CD4-positive, alpha-beta memory T cell (primary cell): Measurements from ENCODE around the gene CRYL1. TPM values are rescaled to one million over a fixed set of nuclear protein-coding genes. Genes with fewer than 3 reads are reported as not detected.
"Not testable (repeated sequence)": the region's sequence is repeated elsewhere in the genome, so short reads cannot be mapped to it uniquely, and the experiment has no call there.

Experiments
- CTCF ChIA-PET: fragments of 350-600 bp; sonication (Branson Sonifier 250); formaldehyde crosslinking; loops from one replicate; lab custom pipeline; 2021; ENCODE audit warnings: inconsistent platforms; ENCODE audit not compliant: partially characterized antibody; lab: Charles Lee
- POLR2A ChIA-PET: fragments of 350-600 bp; sonication (Branson Sonifier 250); formaldehyde crosslinking; loops from one replicate; lab custom pipeline; 2021; ENCODE audit not compliant: partially characterized antibody; lab: Charles Lee
- DNase-seq, 5 donors: peaks; one replicate each; pipeline versions ENCODE4 v3.0.0 to v3.0.0-alpha.2; 2020 to 2022; ENCODE audit warnings: mixed read lengths in 1 of 5
- H3K27ac ChIP-seq: one replicate; pipeline ENCODE4 v1.7.0; 2013; ENCODE audit warnings: low read depth, low read length
- H3K27me3 ChIP-seq: 2 replicates; pipeline ENCODE4 v1.7.0; 2013; ENCODE audit warnings: mild to moderate bottlenecking, low read length, moderate library complexity; ENCODE audit not compliant: insufficient read depth
- H3K36me3 ChIP-seq: 2 replicates; pipeline ENCODE4 v1.7.0; 2013; ENCODE audit warnings: mild to moderate bottlenecking, low read length, moderate library complexity; ENCODE audit not compliant: insufficient read depth
- H3K4me1 ChIP-seq: 2 replicates; pipeline ENCODE4 v1.7.0; 2013; ENCODE audit warnings: mild to moderate bottlenecking, low read length, moderate library complexity; ENCODE audit not compliant: insufficient read depth
- H3K4me3 ChIP-seq, 2 donors: one replicate each; pipeline ENCODE4 v1.7.0; 2013; ENCODE audit warnings: low read length in 2 of 2, mild to moderate bottlenecking in 1 of 2
- H3K9me3 ChIP-seq, 2 donors: one replicate each; pipeline ENCODE4 v1.7.0; 2013; ENCODE audit warnings: low read length in 2 of 2, control low read depth in 1 of 2; ENCODE audit not compliant: control insufficient read depth in 1 of 2
- H3K27ac Mint-ChIP-seq, 7 donors: one replicate each; pipeline ENCODE4 v1.8.0; 2020 to 2021; ENCODE audit warnings: mixed read lengths in 7 of 7, mild to moderate bottlenecking in 6 of 7, inconsistent platforms in 3 of 7, moderate library complexity in 3 of 7
- H3K27me3 Mint-ChIP-seq, 2 donors: one replicate each; pipeline ENCODE4 v1.8.0; 2020 to 2021; ENCODE audit warnings: mixed read lengths in 2 of 2
- H3K36me3 Mint-ChIP-seq, 2 donors: one replicate each; pipeline ENCODE4 v1.8.0; 2020 to 2021; ENCODE audit warnings: mixed read lengths in 2 of 2, inconsistent platforms in 1 of 2, mild to moderate bottlenecking in 1 of 2
- H3K4me1 Mint-ChIP-seq, 4 donors: one replicate each; pipeline ENCODE4 v1.8.0; 2020 to 2021; ENCODE audit warnings: mixed read lengths in 4 of 4, mild to moderate bottlenecking in 1 of 4
- H3K4me3 Mint-ChIP-seq, 8 donors: one replicate each; pipeline ENCODE4 v1.8.0; 2020 to 2021; ENCODE audit warnings: mixed read lengths in 8 of 8, mild to moderate bottlenecking in 7 of 8, moderate library complexity in 6 of 8, inconsistent platforms in 3 of 8
- H3K9me3 Mint-ChIP-seq, 8 donors: one replicate each; pipeline ENCODE4 v1.8.0; 2020 to 2021; ENCODE audit warnings: mixed read lengths in 8 of 8, mild to moderate bottlenecking in 5 of 8, inconsistent platforms in 3 of 8, moderate library complexity in 1 of 8
- intact Hi-C: fragments of 100-400 bp; cut with micrococcal nuclease; formaldehyde crosslinking; loops from one replicate; pipeline ENCODE4 v1.15.1; 2023
- polyA plus RNA-seq, 2 donors: library from polyadenylated mRNA; unstranded; fragments of 300-500 nt; fragmentation: Illumina TruSeq; gene quantifications; one replicate each; pipeline ENCODE4 v1.2.3, GENCODE V29; 2021
- total RNA-seq, 2 experiments: library from RNA; stranded (reverse); gene quantifications; one replicate each; pipeline ENCODE4 v1.2.3, GENCODE V29; 2021

Gene CRYL1
- total and polyA plus RNA-seq, 4 experiments from 2014 or later: 18.1 to 59.1 (median 31.1) TPM

GRCh38 chr13:20436505-20436904 is 89.2 kb downstream of the CRYL1 start:
- no peaks in the 10 kb centered on the region for H3K4me1 ChIP-seq
- peak overlapping the region in 2 of 7 donors; percentile 50 for H3K27ac Mint-ChIP-seq
- peaks cover 0 to 5% (median 3%) of the 10 kb centered on the region in 4 donors for H3K4me1 Mint-ChIP-seq
- CTCF ChIA-PET: no interaction called here
- no peak overlapping the region for H3K27ac ChIP-seq
- no peak overlapping the region for H3K4me3 ChIP-seq
- H3K4me3 Mint-ChIP-seq: no peak overlapping the region
- POLR2A ChIA-PET: no interaction called here
- H3K27me3 ChIP-seq: no peaks in the 10 kb centered on the region
- no peaks in the 10 kb centered on the region for H3K27me3 Mint-ChIP-seq
- H3K9me3 ChIP-seq: no peaks in the 10 kb centered on the region
- DNase-seq: no peak
- intact Hi-C loops: no loop called here
- no peaks in the 10 kb centered on the region for H3K9me3 Mint-ChIP-seq
- H3K36me3 Mint-ChIP-seq: peaks cover 21 to 44% of the 10 kb centered on the region in 2 donors
- H3K36me3 ChIP-seq: no peaks in the 10 kb centered on the region

GRCh38 chr13:20435616-20436368 is 89.9 kb downstream of the CRYL1 start:
- H3K4me1 ChIP-seq: no peaks in the 10 kb centered on the region
- intact Hi-C loops: no loop called here
- no peak for DNase-seq
- ChIA-PET CTCF (no interaction called here), POLR2A (no interaction called here)
- Mint-ChIP-seq H3K4me3 (no peak overlapping the region), H3K9me3 (no peaks in the 10 kb centered on the region), H3K36me3 (peaks cover 22 to 51% of the 10 kb centered on the region in 2 donors), H3K27me3 (no peaks in the 10 kb centered on the region), H3K27ac (no peak overlapping the region), H3K4me1 (peaks cover 0 to 5% (median 3%) of the 10 kb centered on the region in 4 donors)
- no peaks in the 10 kb centered on the region for H3K9me3 ChIP-seq
- no peaks in the 10 kb centered on the region for H3K27me3 ChIP-seq
- no peaks in the 10 kb centered on the region for H3K36me3 ChIP-seq
- no peak overlapping the region for H3K4me3 ChIP-seq
- H3K27ac ChIP-seq: no peak overlapping the region

DNA sequence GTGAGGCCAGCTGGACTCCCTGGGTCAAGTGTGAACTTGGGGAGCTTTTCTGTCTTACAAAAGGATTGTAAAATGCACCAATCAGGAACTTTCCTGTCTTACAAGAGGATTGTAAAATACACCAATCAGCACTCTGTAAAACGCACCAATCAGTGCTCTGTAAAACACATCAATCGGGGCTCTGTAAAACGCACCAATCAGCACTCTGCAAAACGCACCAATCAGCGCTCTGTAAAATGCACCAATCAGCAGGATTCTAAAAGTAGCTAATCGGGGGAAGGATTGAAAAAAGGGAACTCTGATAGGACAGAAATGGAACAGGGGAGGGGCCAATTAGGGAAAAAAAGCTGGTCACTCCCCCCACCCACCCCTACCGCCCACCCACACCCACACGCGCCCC is 91.4 kb downstream of the CRYL1 start:
- H3K4me3 ChIP-seq, H3K27ac ChIP-seq, CTCF ChIA-PET, H3K36me3 ChIP-seq, H3K27me3 ChIP-seq, DNase-seq, H3K4me3 Mint-ChIP-seq, H3K9me3 ChIP-seq, H3K4me1 Mint-ChIP-seq, H3K27me3 Mint-ChIP-seq, POLR2A ChIA-PET, intact Hi-C loops, H3K9me3 Mint-ChIP-seq, H3K4me1 ChIP-seq: not testable (repeated sequence)
- H3K36me3 Mint-ChIP-seq: peaks cover 29 to 55% of the 10 kb centered on the region in 2 donors
- peak overlapping the region in 3 of 7 donors; percentile 11 to 60 (median 19) for H3K27ac Mint-ChIP-seq

GRCh38 chr13:20431687-20432384 is 93.8 kb downstream of the CRYL1 start:
- Mint-ChIP-seq H3K27me3 (no peaks in the 10 kb centered on the region), H3K27ac (no peak overlapping the region), H3K4me1 (peaks cover 0 to 7% (median 2%) of the 10 kb centered on the region in 4 donors), H3K4me3 (no peak overlapping the region), H3K9me3 (no peaks in the 10 kb centered on the region), H3K36me3 (peaks cover 33 to 60% of the 10 kb centered on the region in 2 donors)
- Histone ChIP-seq H3K4me3 (no peak overlapping the region), H3K27ac (no peak overlapping the region), H3K36me3 (no peaks in the 10 kb centered on the region), H3K27me3 (no peaks in the 10 kb centered on the region), H3K9me3 (no peaks in the 10 kb centered on the region), H3K4me1 (no peaks in the 10 kb centered on the region)
- intact Hi-C loops: no loop called here
- ChIA-PET CTCF (no interaction called here), POLR2A (no interaction called here)
- DNase-seq: no peak

DNA sequence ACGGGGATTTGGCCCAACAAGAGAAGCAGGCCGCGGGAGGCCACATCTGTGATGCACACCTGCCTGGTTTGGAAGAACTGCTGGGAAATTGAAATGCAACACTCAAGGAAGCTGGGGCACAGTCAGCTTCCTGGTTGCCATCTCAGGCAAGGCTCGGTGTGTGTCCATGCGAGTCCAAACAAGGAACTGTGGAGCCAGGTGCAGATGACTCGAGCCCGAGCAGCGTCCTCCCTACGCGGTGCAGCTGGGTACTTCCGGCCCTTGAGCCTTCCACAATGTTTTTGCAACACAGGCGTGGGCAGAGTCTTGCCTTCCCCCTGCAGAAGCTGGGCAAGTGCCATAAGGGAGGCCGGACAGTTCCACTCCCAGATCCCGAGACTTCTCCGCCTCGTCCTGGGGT is 94.6 kb downstream of the CRYL1 start:
- Histone ChIP-seq H3K27me3 (no peaks in the 10 kb centered on the region), H3K27ac (no peak overlapping the region), H3K4me3 (no peak overlapping the region), H3K4me1 (no peaks in the 10 kb centered on the region), H3K36me3 (no peaks in the 10 kb centered on the region), H3K9me3 (no peaks in the 10 kb centered on the region)
- H3K4me3 Mint-ChIP-seq: no peak overlapping the region
- no peaks in the 10 kb centered on the region for H3K27me3 Mint-ChIP-seq
- H3K36me3 Mint-ChIP-seq: peaks cover 37 to 65% of the 10 kb centered on the region in 2 donors
- no peak overlapping the region for H3K27ac Mint-ChIP-seq
- no peaks in the 10 kb centered on the region for H3K9me3 Mint-ChIP-seq
- no peak for DNase-seq
- intact Hi-C loops: no loop called here
- ChIA-PET POLR2A (no interaction called here), CTCF (no interaction called here)
- peaks cover 0 to 7% (median under 1%) of the 10 kb centered on the region in 4 donors for H3K4me1 Mint-ChIP-seq

GRCh38 chr13:20430296-20430695 is 95.4 kb downstream of the CRYL1 start:
- Mint-ChIP-seq H3K9me3 (no peaks in the 10 kb centered on the region), H3K4me1 (peaks cover 0 to 7% (median 2%) of the 10 kb centered on the region in 4 donors), H3K27ac (no peak overlapping the region), H3K27me3 (no peaks in the 10 kb centered on the region), H3K4me3 (no peak overlapping the region), H3K36me3 (peaks cover 38 to 68% of the 10 kb centered on the region in 2 donors)
- intact Hi-C loops: no loop called here
- CTCF ChIA-PET: no interaction called here
- Histone ChIP-seq H3K27ac (no peak overlapping the region), H3K4me3 (no peak overlapping the region), H3K4me1 (no peaks in the 10 kb centered on the region), H3K36me3 (no peaks in the 10 kb centered on the region), H3K9me3 (no peaks in the 10 kb centered on the region), H3K27me3 (no peaks in the 10 kb centered on the region)
- DNase-seq: no peak
- POLR2A ChIA-PET: no interaction called here

- Mint-ChIP-seq H3K36me3 (peaks cover 40 to 65% of the 10 kb centered on the region in 2 donors), H3K27ac (no peak overlapping the region), H3K4me1 (peaks cover 0 to 7% (median 2%) of the 10 kb centered on the region in 4 donors), H3K27me3 (no peaks in the 10 kb centered on the region), H3K9me3 (no peaks in the 10 kb centered on the region), H3K4me3 (no peak overlapping the region)
- H3K4me3 ChIP-seq: no peak overlapping the region
- DNase-seq: no peak
- no peak overlapping the region for H3K27ac ChIP-seq
- H3K27me3 ChIP-seq: no peaks in the 10 kb centered on the region
- intact Hi-C loops: no loop called here
- no peaks in the 10 kb centered on the region for H3K36me3 ChIP-seq
- CTCF ChIA-PET: no interaction called here
- H3K4me1 ChIP-seq: no peaks in the 10 kb centered on the region
- no peaks in the 10 kb centered on the region for H3K9me3 ChIP-seq
- POLR2A ChIA-PET: no interaction called here
These were observed 96.0 kb downstream of the CRYL1 start for GRCh38 chr13:20429682-20430081.
